Transverse colon (tissue), 4 donors: ENCODE measurements around the gene CATSPERD. TPM values are rescaled to one million over a fixed set of nuclear protein-coding genes. Genes with fewer than 3 reads are reported as not detected.

Experiments used
- DNase-seq: peaks from one replicate; pipeline ENCODE4 v3.0.0-alpha.2; 2019
- H3K27ac ChIP-seq, 4 donors: fragments of 200-600 bp; sonication (generic); 2 replicates each; pipeline ENCODE4 v1.5.1; 2016 to 2018; ENCODE audit warnings: inconsistent platforms in 4 of 4
- H3K27me3 ChIP-seq: fragments of 200-600 bp; sonication (generic); 2 replicates; pipeline ENCODE4 v1.5.1; 2017; ENCODE audit warnings: inconsistent platforms
- H3K36me3 ChIP-seq, 4 donors: fragments of 200-600 bp; sonication (generic); 2 replicates each; pipeline ENCODE4 v1.5.1; 2017 to 2019; ENCODE audit warnings: inconsistent platforms in 4 of 4
- H3K4me1 ChIP-seq, 4 donors: fragments of 200-600 bp; sonication (generic); 2 replicates each; pipeline ENCODE4 v1.5.1; 2017 to 2020; ENCODE audit warnings: inconsistent platforms in 4 of 4
- H3K4me3 ChIP-seq, 4 donors: fragments of 200-600 bp; sonication (generic); 1 replicate in 1 of 4; 2 replicates in 3 of 4; pipeline versions ENCODE4 v1.5.1 to v1.6.1; 2017 to 2019; ENCODE audit warnings: inconsistent platforms in 4 of 4
- H3K9me3 ChIP-seq, 2 donors: fragments of 200-600 bp; sonication (generic); 2 replicates each; pipeline ENCODE4 v1.5.1; 2017 to 2019; ENCODE audit warnings: inconsistent platforms in 2 of 2
- EP300 ChIP-seq: sonication (generic); formaldehyde crosslinking; IDR thresholded peaks from one replicate; pipeline ENCODE4 v1.6.1; 2017; ENCODE audit warnings: antibody characterized with exemption, low read depth
- POLR2A ChIP-seq: fragments of 450-650 bp; IDR thresholded peaks from one replicate; pipeline ENCODE4 v1.6.1; 2016; ENCODE audit warnings: antibody characterized with exemption, mild to moderate bottlenecking, moderate library complexity
- POLR2AphosphoS5 ChIP-seq, 3 donors: sonication (generic); formaldehyde crosslinking; IDR thresholded peaks; one replicate each; pipeline ENCODE4 v1.6.1; 2016; ENCODE audit warnings: antibody characterized with exemption in 3 of 3
- WGBS, 2 donors: methylation state at CpG; one replicate each; pipeline ENCODE4 v1.1.5; 2018; ENCODE audit warnings: low coverage in 1 of 2; 5-methylcytosine and 5-hydroxymethylcytosine counted together
- in situ Hi-C, 4 donors: fragments of 200-750 bp; cut with MboI; loops; one replicate each; pipeline versions ENCODE4 v1.15.0 to v1.15.1; 2017; ENCODE audit warnings: low sequenced_read_pairs in 3 of 4, low pct_ligation_motif_present in 1 of 4, low pct_unique_long_range_greater_than_20kb in 1 of 4
- intact Hi-C: fragments of 100-400 bp; cut with DNase I; formaldehyde crosslinking; loops from one replicate; pipeline ENCODE4 v1.15.1; 2023; ENCODE audit warnings: low total_unique reads
- total RNA-seq, 4 donors: library from RNA; depleted of rRNA; stranded (reverse); fragments of >200 nt; gene quantifications; one replicate each; pipeline ENCODE4 v1.1.0, GENCODE V29; 2016
- TF ChIP-seq, protein P1 (sequence below), 5 experiments: fragments of 200-600 bp in 3 of 5; fragments of 450-650 bp in 2 of 5; sonication (generic) in 3 of 5; IDR thresholded peaks; 1 replicate in 2 of 5; 2 replicates in 3 of 5; pipeline ENCODE4 v1.5.1; 2016 to 2017; ENCODE audit warnings: antibody characterized with exemption in 5 of 5, inconsistent platforms in 3 of 5, mild to moderate bottlenecking in 2 of 5, moderate library complexity in 1 of 5

The CATSPERD gene
- total RNA-seq, 4 donors from 2014 or later: not detected

DNA sequence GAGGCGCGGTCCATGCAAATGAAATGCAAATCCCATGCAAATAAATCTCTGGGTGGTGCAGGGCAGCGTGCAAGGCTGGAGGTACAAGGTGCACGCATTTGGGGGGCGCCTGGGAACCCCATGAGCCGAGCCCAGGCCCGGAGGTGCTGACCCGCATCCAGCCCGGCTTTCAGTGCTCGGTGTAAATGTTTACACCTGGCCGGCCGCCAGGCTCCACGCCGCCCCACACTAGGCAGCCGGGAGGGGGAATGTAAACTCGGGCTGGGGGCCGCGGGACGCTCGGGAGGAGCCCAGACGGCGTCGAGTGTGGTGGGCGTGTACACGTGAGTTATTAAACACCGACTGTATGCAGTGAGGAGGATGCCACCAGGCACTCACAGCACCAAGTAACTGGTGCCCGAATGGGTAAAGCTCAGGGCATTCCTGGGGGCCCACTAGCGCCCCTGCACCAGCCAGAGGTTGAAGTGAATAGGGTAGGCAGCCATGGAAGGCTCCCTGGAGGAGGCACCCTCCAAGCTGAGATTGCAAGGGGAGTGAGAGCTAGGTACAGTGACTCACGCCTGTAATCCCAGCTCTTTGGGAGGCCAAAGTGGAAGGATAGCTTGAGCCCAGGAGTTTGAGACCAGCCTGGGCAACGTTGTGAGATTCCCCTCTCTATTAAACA is 101.9 kb downstream of the CATSPERD start:
- in situ Hi-C loops: no loop called here
- TF ChIP-seq, protein P1, sequence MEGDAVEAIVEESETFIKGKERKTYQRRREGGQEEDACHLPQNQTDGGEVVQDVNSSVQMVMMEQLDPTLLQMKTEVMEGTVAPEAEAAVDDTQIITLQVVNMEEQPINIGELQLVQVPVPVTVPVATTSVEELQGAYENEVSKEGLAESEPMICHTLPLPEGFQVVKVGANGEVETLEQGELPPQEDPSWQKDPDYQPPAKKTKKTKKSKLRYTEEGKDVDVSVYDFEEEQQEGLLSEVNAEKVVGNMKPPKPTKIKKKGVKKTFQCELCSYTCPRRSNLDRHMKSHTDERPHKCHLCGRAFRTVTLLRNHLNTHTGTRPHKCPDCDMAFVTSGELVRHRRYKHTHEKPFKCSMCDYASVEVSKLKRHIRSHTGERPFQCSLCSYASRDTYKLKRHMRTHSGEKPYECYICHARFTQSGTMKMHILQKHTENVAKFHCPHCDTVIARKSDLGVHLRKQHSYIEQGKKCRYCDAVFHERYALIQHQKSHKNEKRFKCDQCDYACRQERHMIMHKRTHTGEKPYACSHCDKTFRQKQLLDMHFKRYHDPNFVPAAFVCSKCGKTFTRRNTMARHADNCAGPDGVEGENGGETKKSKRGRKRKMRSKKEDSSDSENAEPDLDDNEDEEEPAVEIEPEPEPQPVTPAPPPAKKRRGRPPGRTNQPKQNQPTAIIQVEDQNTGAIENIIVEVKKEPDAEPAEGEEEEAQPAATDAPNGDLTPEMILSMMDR (IDR thresholded peaks at IDR 0.05): no peak
- TF ChIP-seq POLR2AphosphoS5 (IDR thresholded peaks at IDR 0.05) (no peak), POLR2A (no peak), EP300 (no peak)
- 27 to 48% methylated on average over 16 to 30 of the region's 30 CpGs for WGBS, 2 donors

DNA sequence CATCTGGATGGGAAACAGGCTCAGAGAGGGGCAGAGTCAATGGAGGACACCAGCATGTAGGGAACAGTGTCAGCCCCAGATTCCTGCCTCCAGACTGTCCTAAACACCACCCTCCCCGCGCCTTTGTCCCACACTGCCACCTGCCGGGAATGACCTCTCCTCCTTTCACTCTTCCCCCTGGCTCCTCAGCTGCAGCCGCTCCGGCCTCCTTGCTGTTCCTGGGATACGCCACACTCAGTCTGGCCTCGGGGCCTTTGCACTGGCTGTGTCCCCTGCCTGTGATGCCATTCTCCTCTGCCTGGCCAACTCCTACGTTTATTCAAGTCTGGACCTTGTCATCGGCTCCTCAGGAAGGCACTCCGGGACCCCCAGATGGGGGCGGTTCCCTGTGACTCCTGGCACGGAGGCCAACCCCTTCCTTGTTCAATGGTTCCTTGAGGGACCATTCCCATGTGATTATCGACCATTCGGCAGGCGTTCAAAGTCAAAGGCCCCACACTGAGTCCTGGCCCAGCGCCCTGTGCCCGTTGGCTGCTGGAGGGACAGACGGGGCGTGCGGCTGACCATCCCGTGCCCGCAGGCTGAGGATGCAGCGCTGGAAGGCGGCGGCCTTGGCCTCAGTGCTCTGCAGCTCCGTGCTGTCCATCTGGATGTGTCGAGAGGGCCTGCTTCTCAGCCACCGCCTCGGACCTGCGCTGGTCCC is 103.3 kb downstream of the CATSPERD start:
- no peak overlapping the region for H3K27ac ChIP-seq
- H3K4me1 ChIP-seq: peaks cover 9 to 33% (median 22%) of the 10 kb centered on the region in 4 donors
- DNase-seq: peak; percentile 54
- no peaks in the 10 kb centered on the region for H3K9me3 ChIP-seq
- H3K4me3 ChIP-seq: no peak overlapping the region
- H3K36me3 ChIP-seq: no peaks in the 10 kb centered on the region
- no peak for TF ChIP-seq POLR2AphosphoS5 (IDR thresholded peaks at IDR 0.05)
- TF ChIP-seq, protein P1 (IDR thresholded peaks at IDR 0.05): peak in 2 of 5 experiments; percentile 22
- in situ Hi-C loops (no loop called here), intact Hi-C loops (no loop called here)
- no peaks in the 10 kb centered on the region for H3K27me3 ChIP-seq
- 12 to 81% methylated on average over 3 to 30 of the region's 30 CpGs for WGBS, 2 donors

More for the DNA sequence above, 101.9 kb downstream of the CATSPERD start:
- DNase-seq: no peak
- Histone ChIP-seq H3K27ac (no peak overlapping the region), H3K27me3 (no peaks in the 10 kb centered on the region), H3K4me1 (peaks cover 6 to 21% (median 14%) of the 10 kb centered on the region in 4 donors), H3K36me3 (no peaks in the 10 kb centered on the region), H3K9me3 (no peaks in the 10 kb centered on the region), H3K4me3 (no peak overlapping the region)
- intact Hi-C loops: no loop called here

DNA sequence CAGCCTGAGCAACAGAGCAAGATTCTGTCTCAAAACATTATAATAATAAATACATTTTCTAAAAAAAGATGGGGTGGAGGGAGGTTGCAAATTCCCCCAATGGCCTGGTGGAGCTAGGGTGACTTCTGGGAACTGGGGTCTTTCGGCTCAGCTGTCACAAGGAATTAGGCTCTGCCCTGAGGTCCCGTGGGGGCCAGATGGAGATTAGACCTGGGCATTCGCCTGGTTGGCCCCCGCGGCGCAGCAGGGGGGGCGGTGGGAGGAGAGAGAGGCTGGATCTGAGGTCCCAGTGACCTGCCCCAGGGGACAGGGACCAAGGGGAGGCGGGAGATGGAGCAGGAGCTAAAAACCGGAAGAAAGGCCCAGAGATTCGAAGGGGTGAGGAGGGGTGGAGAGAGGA is 104.3 kb downstream of the CATSPERD start:
- H3K4me3 ChIP-seq: no peak overlapping the region
- DNase-seq: no peak
- H3K4me1 ChIP-seq: peaks cover 9 to 42% (median 31%) of the 10 kb centered on the region in 4 donors
- H3K27me3 ChIP-seq: no peaks in the 10 kb centered on the region
- intact Hi-C loops (no loop called here), in situ Hi-C loops (no loop called here)
- no peak overlapping the region for H3K27ac ChIP-seq
- H3K9me3 ChIP-seq: no peaks in the 10 kb centered on the region
- no peaks in the 10 kb centered on the region for H3K36me3 ChIP-seq
- no peak for TF ChIP-seq POLR2A
- TF ChIP-seq, protein P1 (IDR thresholded peaks at IDR 0.05): no peak
- TF ChIP-seq EP300: no peak
- no peak for TF ChIP-seq POLR2AphosphoS5 (IDR thresholded peaks at IDR 0.05)
- WGBS, 2 donors: 84% methylated on average over 10 of the region's 10 CpGs; no CpG with 5 or more reads in 1 of the 2 donors

DNA sequence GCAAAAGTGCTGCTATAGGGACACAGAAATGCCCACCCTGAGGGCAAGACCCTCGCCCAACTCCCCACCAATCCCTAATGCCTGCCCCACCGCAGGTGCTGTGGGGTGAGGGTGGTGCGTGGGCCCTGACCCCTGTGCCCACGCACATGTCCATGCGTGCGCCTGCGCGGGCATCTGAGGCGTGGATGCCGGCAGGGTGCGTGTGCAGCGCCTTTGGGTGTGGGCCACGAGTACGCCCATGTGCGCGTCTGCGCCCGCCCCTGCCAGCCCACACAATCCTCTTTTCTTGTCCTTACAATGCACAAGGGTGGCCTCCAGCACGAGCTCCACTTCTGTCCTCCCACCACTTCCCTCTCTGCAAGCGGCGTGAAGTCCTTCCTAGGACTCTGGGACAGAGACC is 104.7 kb downstream of the CATSPERD start:
- TF ChIP-seq POLR2A (no peak), POLR2AphosphoS5 (IDR thresholded peaks at IDR 0.05) (no peak), EP300 (no peak)
- TF ChIP-seq, protein P1 (IDR thresholded peaks at IDR 0.05): no peak
- Histone ChIP-seq H3K4me1 (peaks cover 9 to 42% (median 32%) of the 10 kb centered on the region in 4 donors), H3K9me3 (no peaks in the 10 kb centered on the region), H3K4me3 (no peak overlapping the region), H3K36me3 (no peaks in the 10 kb centered on the region), H3K27me3 (no peaks in the 10 kb centered on the region), H3K27ac (no peak overlapping the region)
- in situ Hi-C loops (no loop called here), intact Hi-C loops (no loop called here)
- 91% methylated on average over 21 of the region's 21 CpGs; no CpG with 5 or more reads in 1 of the 2 donors for WGBS, 2 donors
- DNase-seq: no peak
